ENCODE measurements around the gene CCKAR. TPM values are rescaled to one million over a fixed set of nuclear protein-coding genes. Genes with fewer than 3 reads are reported as not detected.

CCKAR gene
- total and polyA plus RNA-seq, 11 donors, result 0.20 TPM; not detected in 10

DNA sequence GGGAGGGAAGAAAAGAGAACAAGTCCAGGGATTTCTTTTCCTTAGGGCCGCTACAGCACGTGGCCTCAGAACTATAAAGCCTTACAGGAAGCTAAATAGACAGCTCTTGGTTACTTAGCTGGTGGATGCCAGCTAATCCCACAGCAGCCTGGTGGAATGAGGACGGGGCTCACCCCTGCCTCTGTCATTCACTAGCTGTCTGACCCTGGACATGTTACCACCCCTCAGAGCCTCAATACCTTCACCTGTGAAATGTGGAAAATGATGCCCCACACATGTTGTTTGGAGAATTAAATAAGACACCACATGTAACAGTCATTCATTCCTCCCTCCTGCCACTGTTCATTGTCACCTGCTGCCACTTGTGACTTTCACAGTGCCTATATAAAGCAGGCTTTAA is 15.7 kb downstream of the CCKAR start:
- no peaks in the 10 kb centered on the region for H3K36me3 ChIP-seq
- intact Hi-C loops (cut with DNase I), result no loop called here
- no peak overlapping the region for H3K4me3 ChIP-seq
- no peaks in the 10 kb centered on the region for H3K4me1 ChIP-seq
- DNase-seq, result no peak
- TF ChIP-seq, protein P1, sequence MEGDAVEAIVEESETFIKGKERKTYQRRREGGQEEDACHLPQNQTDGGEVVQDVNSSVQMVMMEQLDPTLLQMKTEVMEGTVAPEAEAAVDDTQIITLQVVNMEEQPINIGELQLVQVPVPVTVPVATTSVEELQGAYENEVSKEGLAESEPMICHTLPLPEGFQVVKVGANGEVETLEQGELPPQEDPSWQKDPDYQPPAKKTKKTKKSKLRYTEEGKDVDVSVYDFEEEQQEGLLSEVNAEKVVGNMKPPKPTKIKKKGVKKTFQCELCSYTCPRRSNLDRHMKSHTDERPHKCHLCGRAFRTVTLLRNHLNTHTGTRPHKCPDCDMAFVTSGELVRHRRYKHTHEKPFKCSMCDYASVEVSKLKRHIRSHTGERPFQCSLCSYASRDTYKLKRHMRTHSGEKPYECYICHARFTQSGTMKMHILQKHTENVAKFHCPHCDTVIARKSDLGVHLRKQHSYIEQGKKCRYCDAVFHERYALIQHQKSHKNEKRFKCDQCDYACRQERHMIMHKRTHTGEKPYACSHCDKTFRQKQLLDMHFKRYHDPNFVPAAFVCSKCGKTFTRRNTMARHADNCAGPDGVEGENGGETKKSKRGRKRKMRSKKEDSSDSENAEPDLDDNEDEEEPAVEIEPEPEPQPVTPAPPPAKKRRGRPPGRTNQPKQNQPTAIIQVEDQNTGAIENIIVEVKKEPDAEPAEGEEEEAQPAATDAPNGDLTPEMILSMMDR (IDR thresholded peaks at IDR 0.05), result no peak
- no peak for TF ChIP-seq POLR2A (IDR thresholded peaks at IDR 0.05)
- 63 to 75% (median 72%) methylated on average over 3 of the region's 3 CpGs for WGBS, 4 donors
- H3K27me3 ChIP-seq, result no peaks in the 10 kb centered on the region
- no peak for ATAC-seq
- no peak overlapping the region for H3K27ac ChIP-seq
- no peaks in the 10 kb centered on the region for H3K9me3 ChIP-seq

DNA sequence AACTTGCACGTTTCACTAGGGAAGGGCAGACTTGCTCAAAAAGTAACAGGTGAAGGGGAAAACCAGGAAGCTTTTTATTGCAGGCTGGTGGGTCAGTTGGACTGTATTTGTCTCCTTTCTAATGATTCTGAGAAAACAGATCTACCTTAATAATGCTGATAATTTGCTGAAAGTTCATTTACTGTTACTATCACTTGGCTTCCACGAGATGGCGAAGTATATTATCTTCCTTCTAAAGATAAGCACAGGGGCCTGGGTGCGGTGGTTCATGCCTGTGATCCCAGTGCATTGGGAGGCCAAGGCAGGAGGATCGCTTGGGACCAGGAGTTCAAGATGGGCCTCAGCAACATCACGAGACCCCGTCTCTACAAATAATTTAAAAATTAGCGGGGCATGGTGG is 16.4 kb downstream of the CCKAR start:
- no peaks in the 10 kb centered on the region for H3K4me1 ChIP-seq
- 71 to 88% (median 80%) methylated on average over 8 of the region's 8 CpGs for WGBS, 4 donors
- intact Hi-C loops (cut with DNase I), result no loop called here

DNA sequence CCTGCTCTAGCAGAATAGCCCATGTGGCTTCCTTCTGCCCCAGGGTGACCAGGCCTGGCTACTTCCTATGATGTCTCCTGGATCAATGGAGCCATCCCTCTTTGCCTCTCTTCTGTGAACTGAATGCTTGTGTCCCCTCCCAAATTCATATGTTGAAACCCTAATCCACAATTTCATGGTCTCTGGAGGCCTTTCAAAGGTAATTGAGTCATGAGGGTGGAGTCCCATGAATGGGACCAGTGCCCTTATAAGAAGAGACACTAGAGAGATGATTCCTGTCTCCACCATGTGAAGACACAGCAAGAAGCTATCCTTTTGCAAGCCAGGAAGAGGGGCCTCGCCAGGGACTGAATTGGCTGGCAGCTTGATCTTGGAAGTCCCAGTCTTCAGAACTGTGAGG is 18.4 kb downstream of the CCKAR start:
- no peak for DNase-seq
- Histone ChIP-seq H3K36me3 (no peaks in the 10 kb centered on the region), H3K9me3 (no peaks in the 10 kb centered on the region), H3K27ac (no peak overlapping the region), H3K4me1 (no peaks in the 10 kb centered on the region), H3K4me3 (no peak overlapping the region), H3K27me3 (no peaks in the 10 kb centered on the region)
- intact Hi-C loops (cut with DNase I), result no loop called here
- TF ChIP-seq POLR2A (IDR thresholded peaks at IDR 0.05), result no peak
- TF ChIP-seq, protein P1 (IDR thresholded peaks at IDR 0.05), result no peak
- 83 to 92% (median 88%) methylated on average over 1 of the region's 1 CpG for WGBS, 4 donors
- no peak for ATAC-seq

More for the DNA sequence above, 16.4 kb downstream of the CCKAR start:
- no peaks in the 10 kb centered on the region for H3K27me3 ChIP-seq
- H3K4me3 ChIP-seq, result no peak overlapping the region
- ATAC-seq, result no peak
- H3K9me3 ChIP-seq, result no peaks in the 10 kb centered on the region
- no peak overlapping the region for H3K27ac ChIP-seq
- H3K36me3 ChIP-seq, result no peaks in the 10 kb centered on the region
- no peak for TF ChIP-seq POLR2A (IDR thresholded peaks at IDR 0.05)
- TF ChIP-seq, protein P1 (IDR thresholded peaks at IDR 0.05), result no peak
- DNase-seq, result no peak

- Histone ChIP-seq H3K9me3 (no peaks in the 10 kb centered on the region), H3K27ac (no peak overlapping the region), H3K36me3 (no peaks in the 10 kb centered on the region), H3K27me3 (no peaks in the 10 kb centered on the region), H3K4me1 (no peaks in the 10 kb centered on the region), H3K4me3 (no peak overlapping the region)
- DNase-seq (no peak), ATAC-seq (no peak)
- TF ChIP-seq, protein P1 (IDR thresholded peaks at IDR 0.05), result no peak
- TF ChIP-seq POLR2A (IDR thresholded peaks at IDR 0.05), result no peak
- WGBS, 4 donors, result 61 to 71% (median 67%) methylated on average over 4 of the region's 4 CpGs
- intact Hi-C loops (cut with DNase I), result loop anchor here in 1 of 10 donors (10.0 kb wide), 1 partner anchor 246 kb away; no protein-coding TSS in a partner anchor
These were observed 21.3 kb downstream of the CCKAR start for GRCh38 chr4:26468977-26469376.

All from heart left ventricle (tissue), 16 donors.